CD4-positive, alpha-beta memory T cell (primary cell): ENCODE data around the gene CHMP1A. TPM values are rescaled to one million over a fixed set of nuclear protein-coding genes. Genes with fewer than 3 reads are reported as not detected.
A peak's percentile ranks its signal among the peaks of the same experiment; 100 is the strongest.
"Not testable (repeated sequence)": the region's sequence is repeated elsewhere in the genome, so short reads cannot be mapped to it uniquely, and the experiment has no call there.

Source experiments
- CTCF ChIA-PET: fragments of 350-600 bp; sonication (Branson Sonifier 250); formaldehyde crosslinking; loops from one replicate; lab custom pipeline; 2021; ENCODE audit warnings: inconsistent platforms; ENCODE audit not compliant: partially characterized antibody; lab: Charles Lee
- POLR2A ChIA-PET: fragments of 350-600 bp; sonication (Branson Sonifier 250); formaldehyde crosslinking; loops from one replicate; lab custom pipeline; 2021; ENCODE audit not compliant: partially characterized antibody; lab: Charles Lee
- DNase-seq, 5 donors: peaks; one replicate each; pipeline versions ENCODE4 v3.0.0 to v3.0.0-alpha.2; 2020 to 2022; ENCODE audit warnings: mixed read lengths in 1 of 5
- H3K27ac ChIP-seq: one replicate; pipeline ENCODE4 v1.7.0; 2013; ENCODE audit warnings: low read depth, low read length
- H3K27me3 ChIP-seq: 2 replicates; pipeline ENCODE4 v1.7.0; 2013; ENCODE audit warnings: mild to moderate bottlenecking, low read length, moderate library complexity; ENCODE audit not compliant: insufficient read depth
- H3K36me3 ChIP-seq: 2 replicates; pipeline ENCODE4 v1.7.0; 2013; ENCODE audit warnings: mild to moderate bottlenecking, low read length, moderate library complexity; ENCODE audit not compliant: insufficient read depth
- H3K4me1 ChIP-seq: 2 replicates; pipeline ENCODE4 v1.7.0; 2013; ENCODE audit warnings: mild to moderate bottlenecking, low read length, moderate library complexity; ENCODE audit not compliant: insufficient read depth
- H3K4me3 ChIP-seq, 2 donors: one replicate each; pipeline ENCODE4 v1.7.0; 2013; ENCODE audit warnings: low read length in 2 of 2, mild to moderate bottlenecking in 1 of 2
- H3K9me3 ChIP-seq, 2 donors: one replicate each; pipeline ENCODE4 v1.7.0; 2013; ENCODE audit warnings: low read length in 2 of 2, control low read depth in 1 of 2; ENCODE audit not compliant: control insufficient read depth in 1 of 2
- H3K27ac Mint-ChIP-seq, 7 donors: one replicate each; pipeline ENCODE4 v1.8.0; 2020 to 2021; ENCODE audit warnings: mixed read lengths in 7 of 7, mild to moderate bottlenecking in 6 of 7, inconsistent platforms in 3 of 7, moderate library complexity in 3 of 7
- H3K27me3 Mint-ChIP-seq, 2 donors: one replicate each; pipeline ENCODE4 v1.8.0; 2020 to 2021; ENCODE audit warnings: mixed read lengths in 2 of 2
- H3K36me3 Mint-ChIP-seq, 2 donors: one replicate each; pipeline ENCODE4 v1.8.0; 2020 to 2021; ENCODE audit warnings: mixed read lengths in 2 of 2, inconsistent platforms in 1 of 2, mild to moderate bottlenecking in 1 of 2
- H3K4me1 Mint-ChIP-seq, 4 donors: one replicate each; pipeline ENCODE4 v1.8.0; 2020 to 2021; ENCODE audit warnings: mixed read lengths in 4 of 4, mild to moderate bottlenecking in 1 of 4
- H3K4me3 Mint-ChIP-seq, 8 donors: one replicate each; pipeline ENCODE4 v1.8.0; 2020 to 2021; ENCODE audit warnings: mixed read lengths in 8 of 8, mild to moderate bottlenecking in 7 of 8, moderate library complexity in 6 of 8, inconsistent platforms in 3 of 8
- H3K9me3 Mint-ChIP-seq, 8 donors: one replicate each; pipeline ENCODE4 v1.8.0; 2020 to 2021; ENCODE audit warnings: mixed read lengths in 8 of 8, mild to moderate bottlenecking in 5 of 8, inconsistent platforms in 3 of 8, moderate library complexity in 1 of 8
- intact Hi-C: fragments of 100-400 bp; cut with micrococcal nuclease; formaldehyde crosslinking; loops from one replicate; pipeline ENCODE4 v1.15.1; 2023
- polyA plus RNA-seq, 2 donors: library from polyadenylated mRNA; unstranded; fragments of 300-500 nt; fragmentation: Illumina TruSeq; gene quantifications; one replicate each; pipeline ENCODE4 v1.2.3, GENCODE V29; 2021
- total RNA-seq, 2 experiments: library from RNA; stranded (reverse); gene quantifications; one replicate each; pipeline ENCODE4 v1.2.3, GENCODE V29; 2021

Gene CHMP1A
- total and polyA plus RNA-seq, 4 experiments from 2014 or later = 66.5 to 88.9 (median 80.6) TPM

- POLR2A ChIA-PET = interaction anchor here (1.1 to 4.0 kb wide), 5 partner anchors 9 to 214 kb away, joined by 3 to 23 read pairs (median 4); partner anchors contain the start of genes CDK10 and TCF25
Measured at GRCh38 chr16:89696670-89697128, 39.2 kb upstream of the CHMP1A start.

DNA sequence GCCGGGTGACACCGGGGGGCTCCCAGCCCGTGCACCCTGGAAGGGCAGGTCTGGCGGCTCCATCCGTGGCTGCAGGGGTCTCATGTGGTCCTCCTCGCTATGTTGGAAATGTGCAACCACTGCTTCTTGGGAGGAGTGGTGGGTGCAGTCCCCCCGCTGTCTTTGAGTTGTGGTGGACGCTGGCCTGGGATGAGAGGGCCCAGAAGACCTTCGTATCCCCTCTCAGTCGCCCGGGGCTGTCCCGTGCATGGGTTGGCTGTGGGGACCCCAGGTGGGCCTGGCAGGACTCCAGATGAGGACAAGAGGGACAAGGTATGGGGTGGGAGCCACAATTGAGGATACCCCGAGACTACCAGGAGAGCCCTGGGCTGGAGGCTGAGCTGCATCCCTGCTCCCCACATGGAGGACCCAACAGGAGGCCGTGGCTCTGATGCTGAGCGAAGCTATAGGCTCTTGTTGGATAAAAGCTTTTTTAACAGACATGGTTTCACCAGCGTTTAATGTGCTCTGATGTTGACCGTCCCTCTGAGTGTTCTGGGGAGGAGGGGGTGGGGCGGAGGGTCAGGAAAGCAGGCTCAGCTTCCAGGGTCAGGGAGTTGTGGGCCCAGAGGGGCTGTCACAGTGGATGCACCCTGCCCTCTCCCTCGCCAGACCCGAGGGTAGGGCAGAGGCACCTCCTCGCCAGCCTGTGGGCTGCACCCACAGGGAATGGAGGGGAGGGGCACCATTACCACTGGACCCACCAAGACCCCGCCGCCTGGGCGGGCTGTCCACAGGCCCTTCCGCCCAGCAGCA lies 38.6 kb upstream of the CHMP1A start:
- Mint-ChIP-seq H3K36me3 (peaks cover 7 to 24% of the 10 kb centered on the region in 2 donors), H3K4me1 (peaks cover 6 to 29% (median 11%) of the 10 kb centered on the region in 4 donors), H3K4me3 (no peak overlapping the region), H3K9me3 (no peaks in the 10 kb centered on the region), H3K27ac (no peak overlapping the region), H3K27me3 (no peaks in the 10 kb centered on the region)
- Histone ChIP-seq H3K36me3 (peaks cover 14% of the 10 kb centered on the region), H3K27me3 (no peaks in the 10 kb centered on the region), H3K4me1 (peaks cover 26% of the 10 kb centered on the region), H3K27ac (no peak overlapping the region), H3K4me3 (no peak overlapping the region), H3K9me3 (no peaks in the 10 kb centered on the region)
- no peak for DNase-seq
- ChIA-PET POLR2A (interaction anchor here (0.7 to 4.0 kb wide), 4 partner anchors 10 to 839 kb away, joined by 3 to 23 read pairs (median 4); partner anchors contain the start of genes CDK10, GALNS and TRAPPC2L), CTCF (interaction anchor here (1.0 to 1.3 kb wide), 2 partner anchors 83 to 142 kb away, joined by 3 read pairs; no protein-coding TSS in a partner anchor)
- intact Hi-C loops = no loop called here

More at GRCh38 chr16:89696670-89697128, 39.2 kb upstream of the CHMP1A start:
- Histone ChIP-seq H3K9me3 (no peaks in the 10 kb centered on the region), H3K4me3 (no peak overlapping the region), H3K36me3 (peaks cover 14% of the 10 kb centered on the region), H3K27me3 (no peaks in the 10 kb centered on the region), H3K4me1 (peaks cover 26% of the 10 kb centered on the region), H3K27ac (no peak overlapping the region)
- CTCF ChIA-PET = interaction anchor here (1.0 to 15.1 kb wide), 3 partner anchors 82 to 141 kb away, joined by 3 to 293 read pairs (median 3); no protein-coding TSS in a partner anchor
- peak in 4 of 5 donors; percentile 27 to 39 (median 32) for DNase-seq
- H3K36me3 Mint-ChIP-seq = peaks cover 7 to 20% of the 10 kb centered on the region in 2 donors
- peak overlapping the region in 1 of 7 donors; percentile 22 for H3K27ac Mint-ChIP-seq
- intact Hi-C loops = no loop called here
- no peaks in the 10 kb centered on the region for H3K9me3 Mint-ChIP-seq
- H3K27me3 Mint-ChIP-seq = no peaks in the 10 kb centered on the region
- peaks cover 6 to 29% (median 11%) of the 10 kb centered on the region in 4 donors for H3K4me1 Mint-ChIP-seq
- H3K4me3 Mint-ChIP-seq = no peak overlapping the region

DNA sequence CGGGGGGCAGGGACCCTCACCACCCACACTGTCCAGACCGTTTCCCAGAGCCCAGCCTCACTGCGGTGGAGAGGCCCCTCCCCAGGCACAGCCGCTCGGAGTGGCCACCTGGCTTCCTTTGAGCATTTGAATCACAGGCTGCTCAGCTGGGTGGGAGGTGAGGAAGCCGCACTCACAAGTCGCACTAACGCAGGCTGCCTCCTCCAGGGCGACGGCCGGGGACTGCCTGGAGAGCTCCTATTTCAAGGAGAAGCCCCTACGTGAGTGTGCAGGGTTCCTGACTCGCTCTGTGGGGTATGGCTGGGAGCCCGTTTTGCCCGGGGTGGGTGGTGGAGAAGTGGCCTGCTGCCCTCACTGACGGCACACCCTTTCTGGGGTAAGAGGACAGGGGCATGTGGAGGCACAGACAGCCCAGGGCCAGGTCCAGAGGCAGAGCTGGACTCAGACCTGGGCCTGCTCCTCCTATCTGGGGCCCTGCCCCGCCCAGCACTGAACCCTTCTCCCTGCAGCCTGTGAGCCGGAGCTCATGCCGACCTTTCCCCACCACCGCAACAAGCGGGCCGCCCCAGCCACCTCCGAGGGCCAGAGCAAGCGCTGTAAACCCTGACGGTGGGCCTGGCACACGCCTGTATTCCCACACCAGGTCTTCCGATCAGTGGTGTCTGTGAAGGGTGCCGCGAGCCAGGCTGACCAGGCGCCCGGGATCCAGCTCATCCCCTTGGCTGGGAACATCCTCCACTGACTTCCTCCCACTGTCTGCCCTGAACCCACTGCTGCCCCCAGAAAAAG lies 37.8 kb upstream of the CHMP1A start:
- Mint-ChIP-seq H3K4me3 (no peak overlapping the region), H3K27ac (peak overlapping the region in 2 of 7 donors; percentile 35 to 46), H3K4me1 (peaks cover 7 to 25% (median 10%) of the 10 kb centered on the region in 4 donors), H3K36me3 (peaks cover 7 to 30% of the 10 kb centered on the region in 2 donors), H3K27me3 (no peaks in the 10 kb centered on the region), H3K9me3 (no peaks in the 10 kb centered on the region)
- no peak for DNase-seq
- no peaks in the 10 kb centered on the region for H3K27me3 ChIP-seq
- peaks cover 20% of the 10 kb centered on the region for H3K4me1 ChIP-seq
- H3K27ac ChIP-seq = no peak overlapping the region
- peaks cover 18% of the 10 kb centered on the region for H3K36me3 ChIP-seq
- CTCF ChIA-PET = interaction anchor here (1.3 kb wide), 1 partner anchor 84 kb away, joined by 3 read pairs; no protein-coding TSS in a partner anchor
- H3K4me3 ChIP-seq = no peak overlapping the region
- H3K9me3 ChIP-seq = no peaks in the 10 kb centered on the region
- POLR2A ChIA-PET = interaction anchor here (0.7 to 4.0 kb wide), 3 partner anchors 9 to 838 kb away, joined by 3 to 23 read pairs (median 4); partner anchors contain the start of genes CDK10, GALNS and TRAPPC2L
- intact Hi-C loops = no loop called here

DNA sequence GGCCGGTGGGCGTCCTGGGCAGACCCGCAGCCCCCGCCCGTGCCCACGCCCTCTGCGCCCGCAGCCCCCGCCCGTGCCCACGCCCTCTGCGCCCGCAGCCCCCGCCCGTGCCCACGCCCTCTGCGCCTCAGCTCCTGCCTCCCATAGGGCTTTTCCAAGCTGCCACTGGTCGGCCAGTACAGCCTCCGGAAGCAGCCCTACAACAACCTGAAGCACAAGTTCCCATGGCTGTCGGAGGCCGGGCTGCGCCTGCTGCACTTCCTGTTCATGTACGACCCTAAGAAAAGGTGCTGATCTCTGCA lies 37.2 kb upstream of the CHMP1A start:
- POLR2A ChIA-PET, H3K27me3 Mint-ChIP-seq, CTCF ChIA-PET, intact Hi-C loops, DNase-seq, H3K9me3 Mint-ChIP-seq, H3K4me3 ChIP-seq, H3K9me3 ChIP-seq, H3K27me3 ChIP-seq, H3K27ac ChIP-seq, H3K4me3 Mint-ChIP-seq: not testable (repeated sequence)
- Histone ChIP-seq H3K36me3 (peaks cover 20% of the 10 kb centered on the region), H3K4me1 (peaks cover 14% of the 10 kb centered on the region)
- H3K4me1 Mint-ChIP-seq = peaks cover 4 to 20% (median 6%) of the 10 kb centered on the region in 4 donors
- H3K36me3 Mint-ChIP-seq = peaks cover 11 to 30% of the 10 kb centered on the region in 2 donors
- peak overlapping the region in 1 of 7 donors; percentile 46 for H3K27ac Mint-ChIP-seq

GRCh38 chr16:89693931-89694783 lies 36.6 kb upstream of the CHMP1A start:
- POLR2A ChIA-PET = no interaction called here

GRCh38 chr16:89693289-89693731 lies 35.8 kb upstream of the CHMP1A start:
- CTCF ChIA-PET = interaction anchor here (0.9 kb wide), 1 partner anchor 206 kb away, joined by 3 read pairs; no protein-coding TSS in a partner anchor
- peak overlapping the region in 1 of 7 donors; percentile 42 for H3K27ac Mint-ChIP-seq

More at GRCh38 chr16:89693931-89694783, 36.6 kb upstream of the CHMP1A start:
- Histone ChIP-seq H3K4me1 (peaks cover 13% of the 10 kb centered on the region), H3K27me3 (no peaks in the 10 kb centered on the region), H3K27ac (no peak overlapping the region), H3K4me3 (no peak overlapping the region), H3K36me3 (peaks cover 20% of the 10 kb centered on the region), H3K9me3 (no peaks in the 10 kb centered on the region)
- H3K4me3 Mint-ChIP-seq = no peak overlapping the region
- H3K4me1 Mint-ChIP-seq = peaks cover 3 to 18% (median 5%) of the 10 kb centered on the region in 4 donors
- H3K27ac Mint-ChIP-seq = no peak overlapping the region
- DNase-seq = no peak
- H3K36me3 Mint-ChIP-seq = peaks cover 11 to 29% of the 10 kb centered on the region in 2 donors
- H3K9me3 Mint-ChIP-seq = no peaks in the 10 kb centered on the region
- CTCF ChIA-PET = interaction anchor here (0.9 kb wide), 1 partner anchor 205 kb away, joined by 3 read pairs; no protein-coding TSS in a partner anchor
- intact Hi-C loops = no loop called here
- no peaks in the 10 kb centered on the region for H3K27me3 Mint-ChIP-seq

More at GRCh38 chr16:89693289-89693731, 35.8 kb upstream of the CHMP1A start:
- H3K4me1 Mint-ChIP-seq = peaks cover 0 to 21% (median 5%) of the 10 kb centered on the region in 4 donors
- H3K9me3 Mint-ChIP-seq = no peaks in the 10 kb centered on the region
- peak overlapping the region in 1 of 8 donors; percentile 48 for H3K4me3 Mint-ChIP-seq
- Histone ChIP-seq H3K9me3 (no peaks in the 10 kb centered on the region), H3K27ac (no peak overlapping the region), H3K36me3 (peaks cover 20% of the 10 kb centered on the region), H3K4me3 (no peak overlapping the region), H3K4me1 (peaks cover 13% of the 10 kb centered on the region), H3K27me3 (no peaks in the 10 kb centered on the region)
- POLR2A ChIA-PET = interaction anchor here (0.6 kb wide), 1 partner anchor 281 kb away, joined by 4 read pairs; no protein-coding TSS in a partner anchor
- H3K27me3 Mint-ChIP-seq = no peaks in the 10 kb centered on the region
- intact Hi-C loops = no loop called here
- no peak for DNase-seq
- H3K36me3 Mint-ChIP-seq = peaks cover 11 to 26% of the 10 kb centered on the region in 2 donors
